ENCODE measurements around the gene OR4F15. TPM values are rescaled to one million over a fixed set of nuclear protein-coding genes. Genes with fewer than 3 reads are reported as not detected.

Gene OR4F15
- total and polyA plus RNA-seq, 2 of the 8 experiments (the other 6 are each of a cell fraction or from before 2014, with no cell fraction given): not detected

DNA sequence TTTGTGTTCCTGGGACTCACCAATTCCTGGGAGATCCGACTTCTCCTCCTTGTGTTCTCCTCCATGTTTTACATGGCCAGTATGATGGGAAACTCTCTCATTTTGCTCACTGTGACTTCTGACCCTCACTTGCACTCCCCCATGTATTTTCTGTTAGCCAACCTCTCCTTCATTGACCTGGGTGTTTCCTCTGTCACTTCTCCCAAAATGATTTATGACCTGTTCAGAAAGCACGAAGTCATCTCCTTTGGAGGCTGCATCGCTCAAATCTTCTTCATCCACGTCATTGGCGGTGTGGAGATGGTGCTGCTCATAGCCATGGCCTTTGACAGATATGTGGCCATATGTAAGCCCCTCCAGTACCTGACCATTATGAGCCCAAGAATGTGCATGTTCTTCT is 16.8 kb downstream of the OR4F15 start (continued):
- TF ChIP-seq MAX (IDR thresholded peaks at IDR 0.05): no peak
- no peak for TF ChIP-seq TBP (IDR thresholded peaks at IDR 0.05; ENCODE audit: low read depth, low read length)
- no peak for TF ChIP-seq KDM1A (IDR thresholded peaks at IDR 0.05; ENCODE audit: borderline replicate concordance, low read length)
